ENCODE measurements around the gene SRXN1. TPM values are rescaled to one million over a fixed set of nuclear protein-coding genes. Genes with fewer than 3 reads are reported as not detected.
"Not testable (repeated sequence)": the region's sequence is repeated elsewhere in the genome, so short reads cannot be mapped to it uniquely, and the experiment has no call there.

Gene SRXN1
- total RNA-seq: 24.1 and 25.5 TPM in 2 replicates

DNA sequence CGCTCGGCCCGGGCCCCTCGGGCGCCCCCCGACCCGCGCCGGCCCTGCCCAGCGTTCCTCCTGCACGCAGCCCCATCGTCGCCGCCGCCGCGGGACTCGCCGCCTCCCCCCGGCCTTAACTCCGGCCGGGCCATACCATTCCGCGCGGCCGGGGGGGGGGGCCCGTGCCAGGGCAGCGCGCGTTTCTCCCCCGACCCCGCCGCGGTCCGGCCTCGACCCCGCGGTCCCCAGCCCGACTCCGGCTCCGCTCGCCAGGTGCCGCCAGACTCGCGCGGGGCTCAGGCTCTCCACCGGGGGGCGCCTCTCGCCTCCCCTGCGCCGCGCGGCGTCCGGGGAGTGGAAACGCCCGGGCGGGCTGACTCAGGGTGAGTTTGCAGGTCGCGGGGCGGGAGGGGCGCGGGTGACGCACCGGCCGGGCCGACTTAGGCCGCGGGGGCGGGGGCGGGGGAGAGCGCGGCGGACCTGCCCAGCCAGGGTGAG lies at the start of gene SRXN1:
SRXN1 (minus strand) TSS at position 91 of the 480 bp plus-strand sequence; CDS start at position 76, 15 bp downstream.
- H3K36me3 Mint-ChIP-seq (ENCODE audit: low read depth): peaks cover 26% of the 10 kb centered on the region
- DNase-seq: peak; percentile 94
- peaks cover 29% of the 10 kb centered on the region for H3K4me1 Mint-ChIP-seq
- H3K27me3 Mint-ChIP-seq: peaks cover 31% of the 10 kb centered on the region
- no peaks in the 10 kb centered on the region for H3K9me3 Mint-ChIP-seq
- H3K4me3 Mint-ChIP-seq: peak within 1 kb of the TSS; percentile 91
- peak within 1 kb of the TSS; percentile 84 for H3K27ac Mint-ChIP-seq
- intact Hi-C loops (cut with micrococcal nuclease): loop anchor here (1.0 to 2.0 kb wide), 2 partner anchors 110 to 182 kb away; partner anchors contain the start of gene CSNK2A1

DNA sequence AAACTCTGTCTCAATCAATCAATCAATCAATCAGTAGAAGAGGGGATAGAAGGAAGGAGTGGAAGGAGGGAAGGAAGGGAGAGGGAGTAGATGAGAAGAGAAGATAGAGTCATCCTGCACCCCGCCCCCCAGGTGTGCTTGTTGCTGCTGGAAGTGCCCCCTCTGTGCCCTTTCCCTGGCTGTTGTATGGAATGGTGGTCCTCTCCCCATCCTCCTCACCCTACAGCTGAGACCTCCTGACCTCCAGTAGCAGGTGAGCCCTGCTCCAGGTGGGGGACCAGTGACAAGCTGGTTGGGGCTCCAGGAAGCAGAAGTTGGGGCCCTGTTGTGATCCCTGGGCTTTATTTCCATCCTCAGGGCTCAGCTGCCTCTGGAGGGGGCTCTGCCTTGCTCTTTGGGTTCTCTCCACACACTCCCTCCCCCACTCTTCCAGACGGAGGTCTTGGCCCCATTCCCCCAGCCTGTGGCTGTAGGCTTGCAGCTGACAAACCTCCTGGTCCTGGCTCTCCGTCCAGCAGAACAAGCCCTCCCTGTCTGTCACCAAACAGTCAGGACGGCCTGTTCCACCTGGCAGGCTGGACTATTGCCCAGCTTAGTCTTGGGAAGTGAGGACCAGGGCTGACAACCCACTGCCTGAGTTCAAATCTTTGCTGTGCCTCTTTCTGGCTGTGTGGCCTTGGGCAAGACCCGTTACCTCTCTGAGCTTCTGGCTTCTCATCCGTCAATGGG lies 48.6 kb upstream of the SRXN1 start:
- H3K4me3 Mint-ChIP-seq: no peak overlapping the region
- intact Hi-C loops (cut with micrococcal nuclease): no loop called here

GRCh38 chr20:699811-700338 lies 46.9 kb upstream of the SRXN1 start:
- H3K4me3 Mint-ChIP-seq: no peak overlapping the region
- no peaks in the 10 kb centered on the region for H3K9me3 Mint-ChIP-seq
- H3K36me3 Mint-ChIP-seq (ENCODE audit: low read depth): no peaks in the 10 kb centered on the region
- no peak for DNase-seq
- no peak overlapping the region for H3K27ac Mint-ChIP-seq
- H3K4me1 Mint-ChIP-seq: no peaks in the 10 kb centered on the region
- intact Hi-C loops (cut with micrococcal nuclease): no loop called here
- H3K27me3 Mint-ChIP-seq: no peaks in the 10 kb centered on the region

More for the DNA sequence above, 48.6 kb upstream of the SRXN1 start:
- Mint-ChIP-seq H3K27me3 (peaks cover 2% of the 10 kb centered on the region), H3K9me3 (no peaks in the 10 kb centered on the region), H3K36me3 (ENCODE audit: low read depth) (no peaks in the 10 kb centered on the region), H3K27ac (no peak overlapping the region), H3K4me1 (no peaks in the 10 kb centered on the region)
- DNase-seq: no peak

DNA sequence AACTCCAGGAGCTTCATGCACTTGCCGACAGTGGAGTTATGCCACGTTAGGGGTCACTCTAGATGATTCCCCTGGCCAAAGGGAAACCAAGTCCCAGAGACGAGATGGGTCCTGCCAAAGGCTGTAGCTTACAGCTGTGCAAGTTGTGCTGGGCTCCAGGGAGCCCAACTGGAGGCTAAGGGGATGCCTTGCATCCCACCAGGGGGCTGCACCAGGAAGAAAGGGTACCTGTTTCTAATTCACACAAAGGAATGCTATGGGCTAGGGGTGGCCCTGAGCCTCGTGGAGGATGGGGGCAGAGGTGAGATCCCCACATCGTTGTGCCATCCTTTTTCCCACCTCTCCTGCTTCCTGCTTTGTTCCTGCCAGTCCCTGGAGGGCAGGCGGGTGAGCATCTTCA lies 46.3 kb upstream of the SRXN1 start:
- intact Hi-C loops (cut with micrococcal nuclease): no loop called here
- H3K36me3 Mint-ChIP-seq (ENCODE audit: low read depth): no peaks in the 10 kb centered on the region

DNA sequence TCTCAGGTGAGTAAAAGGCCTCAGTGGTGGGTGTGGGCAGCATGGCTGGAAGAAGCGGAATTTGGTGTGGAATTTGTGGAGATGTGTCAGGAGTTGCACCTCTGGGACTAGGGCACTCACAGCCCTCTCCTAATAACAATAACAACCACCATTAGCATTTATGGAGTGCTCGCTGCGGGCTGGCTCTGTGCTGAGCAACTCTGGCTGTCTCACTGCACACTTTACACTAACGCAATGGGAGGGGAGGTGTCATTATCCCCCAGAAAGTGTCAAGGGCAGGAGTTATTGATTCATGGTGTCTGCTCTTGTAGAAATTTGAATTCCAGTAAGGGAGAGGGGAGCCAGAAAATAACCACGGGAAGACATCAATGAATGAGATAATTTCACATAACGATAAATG lies 45.3 kb upstream of the SRXN1 start:
- intact Hi-C loops (cut with micrococcal nuclease): no loop called here
- Mint-ChIP-seq H3K27ac (no peak overlapping the region), H3K36me3 (ENCODE audit: low read depth) (no peaks in the 10 kb centered on the region), H3K9me3 (no peaks in the 10 kb centered on the region), H3K27me3 (no peaks in the 10 kb centered on the region), H3K4me1 (no peaks in the 10 kb centered on the region), H3K4me3 (no peak overlapping the region)
- no peak for DNase-seq

More for the DNA sequence above, 46.3 kb upstream of the SRXN1 start:
- H3K9me3 Mint-ChIP-seq: no peaks in the 10 kb centered on the region
- DNase-seq: no peak
- no peaks in the 10 kb centered on the region for H3K4me1 Mint-ChIP-seq
- no peak overlapping the region for H3K27ac Mint-ChIP-seq
- no peaks in the 10 kb centered on the region for H3K27me3 Mint-ChIP-seq
- H3K4me3 Mint-ChIP-seq: no peak overlapping the region

GRCh38 chr20:697826-698225 lies 44.8 kb upstream of the SRXN1 start:
- intact Hi-C loops (cut with micrococcal nuclease): no loop called here
- Mint-ChIP-seq H3K9me3 (no peaks in the 10 kb centered on the region), H3K36me3 (ENCODE audit: low read depth) (no peaks in the 10 kb centered on the region), H3K4me3 (no peak overlapping the region), H3K27me3 (no peaks in the 10 kb centered on the region), H3K27ac (no peak overlapping the region), H3K4me1 (no peaks in the 10 kb centered on the region)
- no peak for DNase-seq

DNA sequence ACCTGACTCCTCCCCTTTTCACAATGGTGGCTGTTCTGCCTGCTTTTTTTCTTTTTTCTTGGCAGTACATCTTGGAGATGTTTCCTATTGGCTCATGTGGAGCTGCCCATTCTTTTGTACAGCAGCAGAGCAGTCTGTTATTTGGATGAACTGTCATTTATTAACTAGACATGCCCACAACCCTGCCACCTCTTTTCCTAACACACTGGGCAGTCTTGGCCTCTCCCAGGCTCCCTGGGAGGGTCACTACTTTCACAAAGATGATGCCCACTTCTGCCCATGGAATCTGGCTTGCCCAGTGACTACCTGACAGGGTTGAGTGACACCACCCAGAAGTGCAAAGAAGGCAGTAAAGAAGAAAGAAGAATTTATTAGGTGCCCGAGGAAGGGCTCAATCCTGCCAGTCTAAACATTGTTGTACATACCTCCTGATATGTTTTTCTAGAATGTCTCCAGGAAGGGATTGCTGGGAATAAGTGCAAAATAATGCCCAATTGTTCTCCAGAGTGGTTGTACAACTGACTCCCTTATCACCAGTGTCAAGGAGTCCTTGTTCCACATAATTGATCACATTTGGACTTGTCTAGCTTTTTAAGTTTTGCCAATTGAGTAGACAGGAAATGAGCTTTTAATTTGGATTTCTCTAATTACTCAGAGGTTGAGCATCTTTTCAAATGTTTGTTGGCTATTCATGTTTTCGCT lies 42.3 kb upstream of the SRXN1 start:
- no peak for DNase-seq
- peaks cover 6% of the 10 kb centered on the region for H3K27me3 Mint-ChIP-seq
- intact Hi-C loops (cut with micrococcal nuclease): no loop called here
- H3K4me1 Mint-ChIP-seq: no peaks in the 10 kb centered on the region
- no peaks in the 10 kb centered on the region for H3K9me3 Mint-ChIP-seq
- no peak overlapping the region for H3K27ac Mint-ChIP-seq
- H3K36me3 Mint-ChIP-seq (ENCODE audit: low read depth): no peaks in the 10 kb centered on the region
- H3K4me3 Mint-ChIP-seq: no peak overlapping the region

DNA sequence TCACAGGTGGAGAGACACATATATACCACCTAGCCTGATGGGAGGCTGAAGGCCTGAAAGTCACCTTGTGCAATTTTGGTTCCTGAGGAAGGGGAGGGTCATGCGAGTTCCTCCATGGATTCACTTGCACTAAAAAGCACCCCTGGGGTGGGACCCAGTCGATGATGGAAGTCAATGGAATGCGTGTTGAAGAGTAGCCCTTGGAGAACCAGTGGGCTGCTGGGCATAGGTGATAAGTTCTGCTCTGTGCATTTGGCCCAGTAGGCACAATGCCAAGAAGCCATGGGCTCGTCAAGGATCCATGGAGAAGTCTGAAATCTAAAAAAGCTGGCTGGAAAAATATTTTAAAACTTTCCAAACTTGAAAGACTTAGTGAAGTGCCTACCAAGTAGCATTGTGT lies 41.5 kb upstream of the SRXN1 start:
- no peaks in the 10 kb centered on the region for H3K36me3 Mint-ChIP-seq (ENCODE audit: low read depth)
- H3K9me3 Mint-ChIP-seq: no peaks in the 10 kb centered on the region
- no peak overlapping the region for H3K4me3 Mint-ChIP-seq
- no peak overlapping the region for H3K27ac Mint-ChIP-seq
- no peaks in the 10 kb centered on the region for H3K4me1 Mint-ChIP-seq
- intact Hi-C loops (cut with micrococcal nuclease): no loop called here
- DNase-seq: no peak
- peaks cover 8% of the 10 kb centered on the region for H3K27me3 Mint-ChIP-seq

GRCh38 chr20:693786-694185 lies 40.8 kb upstream of the SRXN1 start:
- H3K27me3 Mint-ChIP-seq; H3K36me3 Mint-ChIP-seq (ENCODE audit: low read depth); intact Hi-C loops (cut with micrococcal nuclease); H3K27ac Mint-ChIP-seq; H3K4me1 Mint-ChIP-seq; H3K9me3 Mint-ChIP-seq; DNase-seq; H3K4me3 Mint-ChIP-seq: not testable (repeated sequence)

DNA sequence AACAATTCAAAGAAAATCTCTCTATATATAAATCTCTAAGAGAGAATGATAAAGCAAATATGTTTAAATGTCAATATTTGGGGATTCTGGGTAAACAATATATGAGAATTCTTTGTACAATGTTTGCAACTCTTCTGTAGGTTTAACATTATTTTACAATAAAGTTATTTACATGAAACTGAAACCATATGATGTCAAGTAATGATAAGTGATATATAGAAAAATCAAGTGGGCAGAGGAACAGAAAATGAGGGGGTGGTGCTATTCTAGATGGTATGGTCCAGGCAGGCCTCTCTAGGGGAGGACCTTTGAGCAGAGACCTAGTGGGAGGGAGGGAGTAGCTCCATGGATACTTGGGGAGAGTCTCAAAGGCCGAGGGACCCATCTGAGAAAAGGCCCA lies 39.0 kb upstream of the SRXN1 start:
- intact Hi-C loops (cut with micrococcal nuclease): no loop called here
- Mint-ChIP-seq H3K9me3 (no peaks in the 10 kb centered on the region), H3K27me3 (peaks cover 8% of the 10 kb centered on the region), H3K4me1 (no peaks in the 10 kb centered on the region), H3K36me3 (ENCODE audit: low read depth) (no peaks in the 10 kb centered on the region), H3K4me3 (no peak overlapping the region), H3K27ac (no peak overlapping the region)
- no peak for DNase-seq

GRCh38 chr20:689947-690346 lies 36.9 kb upstream of the SRXN1 start:
- H3K4me3 Mint-ChIP-seq: no peak overlapping the region
- peaks cover 8% of the 10 kb centered on the region for H3K27me3 Mint-ChIP-seq
- intact Hi-C loops (cut with micrococcal nuclease): no loop called here
- no peaks in the 10 kb centered on the region for H3K9me3 Mint-ChIP-seq
- H3K4me1 Mint-ChIP-seq: no peaks in the 10 kb centered on the region
- H3K27ac Mint-ChIP-seq: no peak overlapping the region
- DNase-seq: no peak
- H3K36me3 Mint-ChIP-seq (ENCODE audit: low read depth): no peaks in the 10 kb centered on the region

DNA sequence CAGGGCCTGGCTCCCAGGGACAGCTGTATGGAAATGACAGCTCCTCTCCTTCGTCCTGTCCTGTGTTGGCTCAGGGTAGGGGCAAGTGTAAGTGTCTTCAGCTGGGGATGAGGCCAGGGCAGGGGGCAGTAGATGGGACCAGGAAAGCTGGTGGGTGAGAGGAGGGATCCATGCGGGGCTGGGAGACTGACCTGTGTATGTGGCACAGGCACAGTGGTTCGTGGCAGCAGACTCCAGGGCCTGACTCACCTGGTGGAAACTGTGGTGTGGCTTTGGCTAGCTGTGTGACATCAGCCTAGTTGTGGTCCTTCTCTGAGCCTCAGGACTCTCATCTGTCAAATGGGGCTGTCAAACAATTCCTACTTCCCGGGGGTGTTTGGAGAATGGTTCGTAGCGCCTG lies 36.3 kb upstream of the SRXN1 start:
- no peaks in the 10 kb centered on the region for H3K36me3 Mint-ChIP-seq (ENCODE audit: low read depth)
- H3K9me3 Mint-ChIP-seq: no peaks in the 10 kb centered on the region
- H3K4me1 Mint-ChIP-seq: no peaks in the 10 kb centered on the region
- DNase-seq: no peak
- peaks cover 8% of the 10 kb centered on the region for H3K27me3 Mint-ChIP-seq
- no peak overlapping the region for H3K27ac Mint-ChIP-seq
- intact Hi-C loops (cut with micrococcal nuclease): no loop called here
- no peak overlapping the region for H3K4me3 Mint-ChIP-seq

DNA sequence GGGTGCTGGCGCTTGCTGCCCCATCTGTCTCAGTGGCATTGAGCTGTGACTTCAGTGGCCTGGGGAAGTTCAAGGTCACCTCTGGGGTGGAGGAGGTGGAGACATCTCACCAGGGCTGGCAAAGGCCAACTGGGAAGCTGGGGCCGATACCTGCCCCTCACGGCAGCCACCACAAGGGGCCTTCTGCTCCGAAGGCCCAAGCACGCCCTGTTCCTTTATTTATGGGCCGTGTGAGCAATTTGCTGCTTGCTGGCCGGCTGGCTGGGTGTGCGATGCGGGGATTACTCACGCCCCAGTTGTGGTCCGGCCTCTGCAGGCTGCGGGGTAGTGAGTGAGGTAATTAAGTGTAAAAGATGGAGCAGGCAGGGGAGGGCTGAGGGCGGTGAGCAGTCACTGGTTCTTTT lies 35.8 kb upstream of the SRXN1 start:
- H3K4me3 Mint-ChIP-seq: no peak overlapping the region
- DNase-seq: no peak
- no peaks in the 10 kb centered on the region for H3K36me3 Mint-ChIP-seq (ENCODE audit: low read depth)
- no peaks in the 10 kb centered on the region for H3K9me3 Mint-ChIP-seq
- H3K27ac Mint-ChIP-seq: no peak overlapping the region
- H3K27me3 Mint-ChIP-seq: peaks cover 8% of the 10 kb centered on the region
- intact Hi-C loops (cut with micrococcal nuclease): no loop called here
- H3K4me1 Mint-ChIP-seq: no peaks in the 10 kb centered on the region

- no peak overlapping the region for H3K27ac Mint-ChIP-seq
- no peaks in the 10 kb centered on the region for H3K4me1 Mint-ChIP-seq
- no peak overlapping the region for H3K4me3 Mint-ChIP-seq
- H3K27me3 Mint-ChIP-seq: peaks cover 8% of the 10 kb centered on the region
- intact Hi-C loops (cut with micrococcal nuclease): no loop called here
- no peaks in the 10 kb centered on the region for H3K9me3 Mint-ChIP-seq
- no peaks in the 10 kb centered on the region for H3K36me3 Mint-ChIP-seq (ENCODE audit: low read depth)
- no peak for DNase-seq
Observed at GRCh38 chr20:687468-688203, 34.6 kb upstream of the SRXN1 start.
